PC-3 (cell line): ENCODE measurements around the gene SLC38A8. TPM values are rescaled to one million over a fixed set of nuclear protein-coding genes. Genes with fewer than 3 reads are reported as not detected.

ENCODE experiments used
- ATAC-seq: fragments of 200-7000 bp; cut with Tn5 transposase; 2 replicates; pipeline ENCODE4 v1.9.1; 2020; ENCODE audit warnings: mild to moderate bottlenecking, moderate library complexity
- BruUV-seq: library from RNA; stranded (reverse); fragments of 400-500 nt; replicated peaks from 2 replicates; lab custom pipeline; 2021; lab: Mats Ljungman, UMichigan
- CTCF ChIA-PET: fragments of 300-600 bp; sonication (Branson Sonifier 250); formaldehyde crosslinking; loops from one replicate; lab custom pipeline; 2022; ENCODE audit warnings: antibody characterized with exemption; lab: Charles Lee
- POLR2A ChIA-PET: fragments of 300-600 bp; sonication (Branson Sonifier 250); formaldehyde crosslinking; loops from one replicate; lab custom pipeline; 2022; ENCODE audit warnings: antibody characterized with exemption; ENCODE audit not compliant: unreplicated experiment; lab: Charles Lee
- DNase-seq: peaks from one replicate; pipeline ENCODE4 v3.0.0-alpha.2; 2015
- H2AFZ ChIP-seq: fragments of 300-600 bp; sonication (generic); 2 replicates; pipeline ENCODE4 v1.6.0; 2016; ENCODE audit warnings: antibody characterized with exemption, low read length
- H3F3A ChIP-seq: fragments of 300-600 bp; sonication (generic); one replicate; pipeline ENCODE4 v1.6.0; 2017; ENCODE audit warnings: antibody characterized with exemption, low read length, control low read depth, mild to moderate bottlenecking; ENCODE audit not compliant: unreplicated experiment
- H3K27ac ChIP-seq: fragments of 300-600 bp; sonication (generic); 2 replicates; pipeline ENCODE4 v1.5.1; 2016; ENCODE audit warnings: mild to moderate bottlenecking, low read length
- H3K27me3 ChIP-seq: fragments of 300-600 bp; sonication (generic); 2 replicates; pipeline ENCODE4 v1.6.1; 2016; ENCODE audit warnings: low read length, mixed read lengths
- H3K36me3 ChIP-seq: fragments of 300-600 bp; sonication (generic); 2 replicates; pipeline ENCODE4 v1.6.1; 2016; ENCODE audit warnings: low read depth, mixed run types, low read length, mixed read lengths
- H3K4me1 ChIP-seq: fragments of 300-600 bp; sonication (generic); 2 replicates; pipeline ENCODE4 v1.5.1; 2016; ENCODE audit warnings: low read length; ENCODE audit not compliant: insufficient read depth
- H3K4me2 ChIP-seq: fragments of 300-600 bp; sonication (generic); 2 replicates; pipeline ENCODE4 v1.6.0; 2016; ENCODE audit warnings: low read length
- H3K4me3 ChIP-seq: fragments of 300-600 bp; sonication (generic); 2 replicates; pipeline ENCODE4 v1.5.1; 2016; ENCODE audit warnings: mild to moderate bottlenecking, low read length, mixed read lengths
- H3K79me2 ChIP-seq: fragments of 300-600 bp; sonication (generic); 2 replicates; pipeline ENCODE4 v1.6.1; 2017; ENCODE audit warnings: low read length, mixed read lengths
- H3K9ac ChIP-seq: fragments of 300-600 bp; sonication (generic); 2 replicates; pipeline ENCODE4 v1.6.0; 2016; ENCODE audit warnings: mild to moderate bottlenecking, low read length
- H3K9me2 ChIP-seq: fragments of 300-600 bp; sonication (generic); replicated peaks from 2 replicates; pipeline ENCODE4 v1.6.1; 2016; ENCODE audit warnings: mixed run types, low read length, mixed read lengths
- H3K9me3 ChIP-seq: fragments of 300-600 bp; sonication (generic); 2 replicates; pipeline ENCODE4 v1.6.1; 2016; ENCODE audit warnings: low read length, mixed read lengths
- H4K20me1 ChIP-seq: fragments of 300-600 bp; sonication (generic); 2 replicates; pipeline ENCODE4 v1.6.1; 2016; ENCODE audit warnings: low read length, mixed read lengths
- EZH2 ChIP-seq: fragments of 300-600 bp; sonication (generic); IDR thresholded peaks from one replicate; pipeline ENCODE4 v1.6.1; 2017; ENCODE audit warnings: antibody characterized with exemption, mild to moderate bottlenecking, low read length; ENCODE audit not compliant: unreplicated experiment
- EZH2phosphoT487 ChIP-seq: fragments of 300-600 bp; sonication (generic); IDR thresholded peaks from 2 replicates; pipeline ENCODE4 v1.6.1; 2018; ENCODE audit warnings: mild to moderate bottlenecking, antibody characterized with exemption, low read length, borderline replicate concordance
- intact Hi-C: fragments of 100-400 bp; cut with micrococcal nuclease; formaldehyde crosslinking; loops from 2 replicates; pipeline ENCODE4 v1.9.0; 2023
- total RNA-seq: library from RNA; depleted of rRNA; stranded (reverse); fragments of >200 nt; gene quantifications from 2 replicates; pipeline ENCODE4 v1.2.3, GENCODE V29; 2014
- TF ChIP-seq, protein P1 (sequence below): fragments of 300-600 bp; sonication (generic); conservative IDR thresholded peaks from 2 replicates; pipeline ENCODE4 v1.5.1; 2017; ENCODE audit warnings: antibody characterized with exemption, low read depth, mild to moderate bottlenecking, low read length

Gene SLC38A8
- total RNA-seq, 1 experiment from 2014 or later, result not detected

DNA sequence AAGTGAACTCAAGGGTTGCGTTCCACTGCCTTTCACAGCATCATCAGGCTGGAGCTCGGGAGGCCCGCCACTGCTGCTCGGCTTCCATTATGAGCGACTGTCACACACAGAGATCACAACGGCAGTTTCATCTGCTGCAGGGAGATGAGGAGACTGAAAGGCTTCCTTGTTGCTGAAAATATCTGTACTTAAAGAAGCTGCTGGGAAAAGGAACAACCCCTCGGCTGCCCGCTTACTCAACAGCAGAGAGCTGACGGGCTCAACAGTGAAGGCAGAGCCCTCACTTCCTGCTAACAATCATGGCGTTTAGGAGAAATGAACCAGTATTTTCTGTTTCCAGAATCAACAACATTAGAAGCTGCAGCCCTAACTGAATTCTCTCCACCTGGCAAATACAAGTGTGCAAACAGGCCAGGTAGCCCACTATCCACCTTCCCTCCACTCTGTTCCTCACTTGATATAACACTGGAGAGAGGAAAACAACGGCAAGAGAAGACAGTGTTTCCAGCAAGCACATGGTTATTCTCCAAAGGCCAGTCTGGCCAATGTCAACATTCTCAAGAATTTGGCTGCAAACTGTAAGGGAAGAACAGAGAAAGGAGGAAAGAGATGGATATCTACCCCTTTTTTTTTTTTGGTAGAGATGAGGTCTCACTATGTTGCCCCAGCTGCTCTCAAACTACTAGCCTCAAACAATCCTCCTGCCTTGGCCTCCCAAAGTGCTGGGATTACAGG, 40.4 kb upstream of the SLC38A8 start:
- BruUV-seq, result no TSS peak
- H3K9me3 ChIP-seq, result no peaks in the 10 kb centered on the region
- no peaks in the 10 kb centered on the region for H3K9me2 ChIP-seq
- H3K27me3 ChIP-seq, result no peaks in the 10 kb centered on the region
- no peak overlapping the region for H3K4me2 ChIP-seq
- intact Hi-C loops, result no loop called here
- no peaks in the 10 kb centered on the region for H3F3A ChIP-seq
- no peak overlapping the region for H2AFZ ChIP-seq
- TF ChIP-seq, protein P1, sequence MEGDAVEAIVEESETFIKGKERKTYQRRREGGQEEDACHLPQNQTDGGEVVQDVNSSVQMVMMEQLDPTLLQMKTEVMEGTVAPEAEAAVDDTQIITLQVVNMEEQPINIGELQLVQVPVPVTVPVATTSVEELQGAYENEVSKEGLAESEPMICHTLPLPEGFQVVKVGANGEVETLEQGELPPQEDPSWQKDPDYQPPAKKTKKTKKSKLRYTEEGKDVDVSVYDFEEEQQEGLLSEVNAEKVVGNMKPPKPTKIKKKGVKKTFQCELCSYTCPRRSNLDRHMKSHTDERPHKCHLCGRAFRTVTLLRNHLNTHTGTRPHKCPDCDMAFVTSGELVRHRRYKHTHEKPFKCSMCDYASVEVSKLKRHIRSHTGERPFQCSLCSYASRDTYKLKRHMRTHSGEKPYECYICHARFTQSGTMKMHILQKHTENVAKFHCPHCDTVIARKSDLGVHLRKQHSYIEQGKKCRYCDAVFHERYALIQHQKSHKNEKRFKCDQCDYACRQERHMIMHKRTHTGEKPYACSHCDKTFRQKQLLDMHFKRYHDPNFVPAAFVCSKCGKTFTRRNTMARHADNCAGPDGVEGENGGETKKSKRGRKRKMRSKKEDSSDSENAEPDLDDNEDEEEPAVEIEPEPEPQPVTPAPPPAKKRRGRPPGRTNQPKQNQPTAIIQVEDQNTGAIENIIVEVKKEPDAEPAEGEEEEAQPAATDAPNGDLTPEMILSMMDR, result no peak
- no peak for TF ChIP-seq EZH2phosphoT487
- no peak for TF ChIP-seq EZH2
- no peaks in the 10 kb centered on the region for H3K79me2 ChIP-seq
- DNase-seq (no peak), ATAC-seq (no peak)
- H3K9ac ChIP-seq, result no peak overlapping the region
- H3K4me1 ChIP-seq, result no peaks in the 10 kb centered on the region
- H4K20me1 ChIP-seq, result 0 out of 2 replicates have a peak, but pooled peaks cover 3% of the 10 kb centered on the region
- H3K4me3 ChIP-seq, result no peak overlapping the region
- POLR2A ChIA-PET, result no interaction called here
- H3K27ac ChIP-seq, result no peak overlapping the region
- CTCF ChIA-PET, result no interaction called here
- peaks cover 10% of the 10 kb centered on the region for H3K36me3 ChIP-seq

DNA sequence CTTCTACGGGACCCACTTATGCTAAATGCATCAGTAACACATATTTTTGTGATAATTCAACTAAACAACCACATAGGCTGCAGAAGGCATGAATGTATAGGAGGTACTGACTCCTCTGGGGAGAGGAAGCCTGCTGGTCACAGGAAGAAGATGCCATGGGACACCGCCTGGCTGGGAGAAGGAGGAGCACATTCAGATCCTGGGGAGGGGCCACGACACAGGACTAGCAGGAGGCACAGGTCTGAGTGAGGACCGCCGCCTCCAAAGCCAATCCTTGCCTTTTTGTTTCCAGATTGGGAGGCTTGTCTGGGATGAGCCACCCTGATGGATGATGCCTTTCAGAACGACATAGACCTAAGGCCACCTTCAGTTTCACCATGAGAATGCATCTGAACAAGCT, 39.5 kb upstream of the SLC38A8 start:
- intact Hi-C loops, result no loop called here
- H3F3A ChIP-seq, result no peaks in the 10 kb centered on the region
- no peaks in the 10 kb centered on the region for H3K9me2 ChIP-seq
- CTCF ChIA-PET, result no interaction called here
- ATAC-seq, result no peak
- H3K27ac ChIP-seq, result no peak overlapping the region
- no peak overlapping the region for H3K4me3 ChIP-seq
- DNase-seq, result no peak
- H3K4me2 ChIP-seq, result no peak overlapping the region
- POLR2A ChIA-PET, result no interaction called here
- no peak overlapping the region for H2AFZ ChIP-seq
- H3K79me2 ChIP-seq, result peaks cover 3% of the 10 kb centered on the region; the same call in 1 of the 2 replicates
- H3K27me3 ChIP-seq, result no peaks in the 10 kb centered on the region
- no peaks in the 10 kb centered on the region for H3K4me1 ChIP-seq
- H3K9ac ChIP-seq, result no peak overlapping the region
- TF ChIP-seq, protein P1, result no peak
- no peak for TF ChIP-seq EZH2phosphoT487
- 0 out of 2 replicates have a peak, but pooled peaks cover 3% of the 10 kb centered on the region for H4K20me1 ChIP-seq
- BruUV-seq, result no TSS peak
- H3K36me3 ChIP-seq, result peaks cover 8% of the 10 kb centered on the region
- H3K9me3 ChIP-seq, result no peaks in the 10 kb centered on the region

DNA sequence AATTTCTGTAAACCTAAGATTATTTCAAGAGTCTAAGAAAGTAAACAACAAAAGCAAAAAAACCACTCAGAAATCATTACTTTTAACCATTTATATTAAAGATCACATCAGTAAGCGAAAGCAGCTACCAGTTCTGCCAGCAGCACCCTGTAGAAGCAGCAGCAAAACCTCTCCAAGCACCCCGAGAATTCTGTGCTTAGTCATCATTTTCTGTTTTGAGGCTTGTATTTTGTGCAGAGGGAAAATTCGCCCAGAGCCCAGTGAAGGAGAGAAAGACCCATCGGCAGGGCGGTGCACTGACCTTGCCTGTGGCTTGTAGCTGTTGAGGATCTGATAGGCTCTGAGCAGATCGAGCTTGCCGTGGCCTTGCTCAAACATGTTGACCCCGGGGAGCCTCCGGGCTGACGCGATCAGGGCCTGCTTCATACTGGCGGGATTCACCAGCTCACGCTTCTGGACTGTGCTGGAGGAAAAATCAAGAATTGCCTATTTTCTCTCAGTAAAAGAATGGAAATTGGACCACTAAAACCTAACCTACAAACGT, 38.9 kb upstream of the SLC38A8 start:
- POLR2A ChIA-PET, result no interaction called here

More for the DNA sequence above, 38.9 kb upstream of the SLC38A8 start:
- Histone ChIP-seq H3K9ac (no peak overlapping the region), H3K4me2 (no peak overlapping the region), H3K79me2 (peaks cover 3% of the 10 kb centered on the region; the same call in 1 of the 2 replicates), H3F3A (no peaks in the 10 kb centered on the region), H2AFZ (no peak overlapping the region), H3K4me3 (no peak overlapping the region), H3K27ac (no peak overlapping the region), H3K27me3 (no peaks in the 10 kb centered on the region), H3K9me3 (no peaks in the 10 kb centered on the region), H3K4me1 (no peaks in the 10 kb centered on the region), H4K20me1 (0 out of 2 replicates have a peak, but pooled peaks cover 3% of the 10 kb centered on the region), H3K36me3 (peaks cover 7% of the 10 kb centered on the region), H3K9me2 (no peaks in the 10 kb centered on the region)
- ATAC-seq, result no peak
- intact Hi-C loops, result no loop called here
- no peak for DNase-seq
- no TSS peak for BruUV-seq
- CTCF ChIA-PET, result no interaction called here
- TF ChIP-seq EZH2phosphoT487 (no peak), EZH2 (no peak)
- TF ChIP-seq, protein P1, result no peak
